Activated CD8-positive, alpha-beta T cell treated with anti-CD3 and anti-CD28 coated beads for 36 hours (primary cell): ENCODE data around the gene GNGT1. TPM values are rescaled to one million over a fixed set of nuclear protein-coding genes. Genes with fewer than 3 reads are reported as not detected.
A peak's percentile ranks its signal among the peaks of the same experiment; 100 is the strongest.
"Not testable (repeated sequence)": the region's sequence is repeated elsewhere in the genome, so short reads cannot be mapped to it uniquely, and the experiment has no call there.

ENCODE experiments used
- ATAC-seq: fragments of 200-7000 bp; cut with Tn5 transposase; one replicate; pipeline ENCODE4 v1.10.0; 2021; ENCODE audit warnings: mild to moderate bottlenecking, moderate library complexity
- CTCF ChIA-PET: fragments of 350-600 bp; sonication (Branson Sonifier 250); formaldehyde crosslinking; loops from one replicate; lab custom pipeline; 2021; ENCODE audit warnings: antibody characterized with exemption; lab: Charles Lee
- POLR2A ChIA-PET: fragments of 350-600 bp; sonication (Branson Sonifier 250); formaldehyde crosslinking; loops from one replicate; lab custom pipeline; 2021; ENCODE audit warnings: antibody characterized with exemption; lab: Charles Lee
- DNase-seq: peaks from one replicate; pipeline ENCODE4 v3.0.0-alpha.2; 2020
- H3K27ac Mint-ChIP-seq: one replicate; pipeline ENCODE4 v1.8.0; 2021; ENCODE audit warnings: mild to moderate bottlenecking, mixed read lengths
- H3K27me3 Mint-ChIP-seq: one replicate; pipeline ENCODE4 v1.8.0; 2021; ENCODE audit warnings: mixed read lengths
- H3K36me3 Mint-ChIP-seq: one replicate; pipeline ENCODE4 v1.8.0; 2021; ENCODE audit warnings: low read depth, mixed read lengths
- H3K4me1 Mint-ChIP-seq: one replicate; pipeline ENCODE4 v1.8.0; 2021; ENCODE audit warnings: low read depth, mixed read lengths
- H3K4me3 Mint-ChIP-seq: one replicate; pipeline ENCODE4 v1.8.0; 2021; ENCODE audit warnings: mild to moderate bottlenecking, moderate library complexity, mixed read lengths
- H3K9me3 Mint-ChIP-seq: one replicate; pipeline ENCODE4 v1.8.0; 2021; ENCODE audit warnings: mixed read lengths
- CTCF ChIP-seq: fragments of 200-600 bp; IDR thresholded peaks from one replicate; pipeline ENCODE4 v1.8.0; 2022; ENCODE audit warnings: antibody characterized with exemption, mild to moderate bottlenecking
- intact Hi-C: fragments of 100-400 bp; cut with micrococcal nuclease; formaldehyde crosslinking; loops from one replicate; pipeline ENCODE4 v1.10.0; 2022
- total RNA-seq, 2 experiments: library from RNA; stranded (reverse); gene quantifications; one replicate each; pipeline ENCODE4 v1.2.3, GENCODE V29; 2021

The GNGT1 gene
- total RNA-seq, 2 experiments from 2014 or later, result not detected

GRCh38 chr7:93914581-93915066 lies 8.3 kb downstream of the GNGT1 start:
- no peak for TF ChIP-seq CTCF
- ATAC-seq (no peak), DNase-seq (no peak)
- Mint-ChIP-seq H3K27me3 (peaks cover 9% of the 10 kb centered on the region), H3K27ac (no peak overlapping the region), H3K9me3 (no peaks in the 10 kb centered on the region), H3K4me1 (no peaks in the 10 kb centered on the region), H3K36me3 (no peaks in the 10 kb centered on the region), H3K4me3 (no peak overlapping the region)
- CTCF ChIA-PET, result no interaction called here
- intact Hi-C loops, result no loop called here
- POLR2A ChIA-PET, result no interaction called here

GRCh38 chr7:93915206-93915842 lies 9.0 kb downstream of the GNGT1 start:
- DNase-seq, H3K4me3 Mint-ChIP-seq, H3K27me3 Mint-ChIP-seq, H3K9me3 Mint-ChIP-seq, H3K4me1 Mint-ChIP-seq, intact Hi-C loops, ATAC-seq, H3K27ac Mint-ChIP-seq, H3K36me3 Mint-ChIP-seq, CTCF ChIA-PET, POLR2A ChIA-PET: not testable (repeated sequence)

GRCh38 chr7:93915888-93916287 lies 9.5 kb downstream of the GNGT1 start:
- H3K4me3 Mint-ChIP-seq, H3K36me3 Mint-ChIP-seq, H3K4me1 Mint-ChIP-seq, H3K9me3 Mint-ChIP-seq, ATAC-seq, H3K27ac Mint-ChIP-seq, CTCF ChIA-PET, DNase-seq, intact Hi-C loops, POLR2A ChIA-PET: not testable (repeated sequence)
- peaks cover 14% of the 10 kb centered on the region for H3K27me3 Mint-ChIP-seq

GRCh38 chr7:93916315-93916714 lies 9.9 kb downstream of the GNGT1 start:
- intact Hi-C loops, CTCF ChIA-PET, POLR2A ChIA-PET, DNase-seq, ATAC-seq, H3K4me1 Mint-ChIP-seq, H3K36me3 Mint-ChIP-seq, H3K4me3 Mint-ChIP-seq, H3K27ac Mint-ChIP-seq, H3K9me3 Mint-ChIP-seq: not testable (repeated sequence)
- H3K27me3 Mint-ChIP-seq, result peaks cover 17% of the 10 kb centered on the region

GRCh38 chr7:93920496-93921182 lies 14.3 kb downstream of the GNGT1 start:
- intact Hi-C loops, result no loop called here
- ATAC-seq (no peak), DNase-seq (no peak)
- Mint-ChIP-seq H3K27me3 (peaks cover 25% of the 10 kb centered on the region), H3K4me3 (no peak overlapping the region), H3K36me3 (no peaks in the 10 kb centered on the region), H3K9me3 (no peaks in the 10 kb centered on the region), H3K4me1 (peaks cover 2% of the 10 kb centered on the region), H3K27ac (no peak overlapping the region)
- TF ChIP-seq CTCF, result no peak
- ChIA-PET CTCF (no interaction called here), POLR2A (no interaction called here)

GRCh38 chr7:93921186-93921585 lies 14.8 kb downstream of the GNGT1 start:
- H3K27ac Mint-ChIP-seq, result no peak overlapping the region
- no peak for DNase-seq
- no peak for ATAC-seq
- peaks cover 2% of the 10 kb centered on the region for H3K4me1 Mint-ChIP-seq
- CTCF ChIA-PET, result interaction anchor here (0.8 to 1.2 kb wide), 2 partner anchors 10 to 44 kb away, joined by 3 to 5 read pairs; no protein-coding TSS in a partner anchor
- H3K27me3 Mint-ChIP-seq, result peaks cover 25% of the 10 kb centered on the region
- H3K9me3 Mint-ChIP-seq, result no peaks in the 10 kb centered on the region
- intact Hi-C loops, result no loop called here
- POLR2A ChIA-PET, result interaction anchor here (1.1 kb wide), 1 partner anchor 7 kb away, joined by 3 read pairs; no protein-coding TSS in a partner anchor
- H3K36me3 Mint-ChIP-seq, result no peaks in the 10 kb centered on the region
- TF ChIP-seq CTCF, result no peak
- H3K4me3 Mint-ChIP-seq, result peak overlapping the region; percentile 44
